HG03558 (cell line): ENCODE results near the gene MPND.
A peak's percentile ranks its signal among the peaks of the same experiment; 100 is the strongest.

Experiments
- ATAC-seq: cut with Tn5 transposase; IDR thresholded peaks from one replicate; pipeline ENCODE4 v1.9.1; 2021; ENCODE audit warnings: moderate number of reproducible peaks; ENCODE audit not compliant: unreplicated experiment; ENCODE audit errors: extremely low read depth

Gene MPND

DNA sequence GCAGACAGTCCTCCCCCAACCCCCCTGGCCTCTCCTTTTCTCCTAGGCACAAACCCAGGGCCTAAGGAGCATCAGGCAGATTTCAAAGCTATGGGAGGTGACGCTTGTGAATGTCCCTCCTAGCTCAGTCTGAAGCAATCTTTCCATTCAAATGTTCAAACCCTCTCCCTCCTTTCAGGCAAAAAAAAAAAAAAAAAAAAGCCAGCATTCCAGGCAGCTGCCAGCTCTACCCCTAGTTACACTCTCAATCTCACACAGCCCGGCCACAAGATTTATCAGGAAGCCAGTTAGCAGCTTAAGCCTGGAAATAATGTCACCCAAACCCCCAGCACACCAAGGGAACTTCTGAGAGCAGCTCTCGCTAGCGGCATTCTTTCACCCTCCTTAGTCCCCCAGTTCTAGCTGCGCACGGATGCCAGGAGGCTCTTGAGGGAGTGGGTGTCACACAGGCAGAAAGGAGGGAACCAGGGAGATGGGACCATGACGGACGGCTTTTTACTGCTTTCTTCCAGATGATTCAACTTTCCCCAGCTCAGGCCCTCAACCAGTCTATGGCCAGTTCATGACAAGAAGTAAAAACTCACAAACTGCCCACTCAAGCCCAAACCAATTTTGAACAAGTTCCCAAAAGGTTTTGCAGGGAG lies 50.7 kb downstream of the MPND start:
- no peak for ATAC-seq

GRCh38 chr19:4396949-4397783 lies 53.8 kb downstream of the MPND start:
- no peak for ATAC-seq

DNA sequence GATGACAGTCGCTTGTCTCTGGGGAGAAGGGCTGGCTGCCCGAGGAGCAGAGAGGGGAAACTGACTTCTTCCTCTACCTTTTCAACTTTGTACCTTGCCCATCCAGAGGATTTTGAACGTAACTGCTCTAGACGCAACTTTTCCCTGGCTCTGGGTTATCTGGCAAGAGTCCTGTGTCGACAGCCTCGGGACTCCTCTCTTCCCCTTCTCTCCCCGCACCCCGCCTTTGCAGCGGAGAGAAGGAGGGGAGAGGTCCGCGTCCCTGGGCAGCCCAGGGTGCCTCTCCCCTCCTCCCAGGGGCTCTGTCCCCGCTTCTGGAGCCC lies 56.4 kb downstream of the MPND start:
- no peak for ATAC-seq

- peak; percentile 37 for ATAC-seq
These were observed 57.0 kb downstream of the MPND start, which contains the start of gene SH3GL1 for GRCh38 chr19:4400135-4400936. Gene SH3GL1 (minus strand): TSS chr19:4400547. CDS start chr19:4400368, 179 bp downstream.

- ATAC-seq, result no peak
These were observed 58.4 kb downstream of the MPND start for GRCh38 chr19:4401769-4402170.

- peak; percentile 64 for ATAC-seq
These were observed 59.0 kb downstream of the MPND start, which contains the start of gene CHAF1A for GRCh38 chr19:4402171-4403004. Gene CHAF1A (plus strand): TSS chr19:4402640. CDS start chr19:4402763, 123 bp downstream.

GRCh38 chr19:4403005-4403761 lies 59.8 kb downstream of the MPND start:
- ATAC-seq, result no peak

- ATAC-seq, result no peak
These were observed 62.6 kb downstream of the MPND start for GRCh38 chr19:4405977-4406376.

DNA sequence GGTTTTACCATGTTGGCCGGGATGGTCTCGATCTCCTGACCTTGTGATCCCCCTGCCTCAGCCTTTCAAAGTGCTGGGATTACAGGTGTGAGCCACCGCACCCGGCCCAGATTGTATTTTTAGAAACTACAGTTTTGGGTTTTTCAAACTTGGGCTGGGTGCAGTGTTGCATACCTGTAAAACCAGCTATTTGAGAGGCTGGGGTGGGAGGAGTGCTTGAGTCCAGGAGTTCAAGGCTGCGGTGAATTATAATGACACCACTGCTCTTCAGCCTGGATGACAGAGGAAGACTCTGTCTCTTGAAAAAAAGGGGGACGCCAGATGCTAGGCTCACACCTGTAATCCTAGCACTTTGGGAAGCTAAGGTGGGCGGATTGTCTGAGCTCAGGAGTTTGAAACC lies 63.3 kb downstream of the MPND start:
- ATAC-seq, result no peak

DNA sequence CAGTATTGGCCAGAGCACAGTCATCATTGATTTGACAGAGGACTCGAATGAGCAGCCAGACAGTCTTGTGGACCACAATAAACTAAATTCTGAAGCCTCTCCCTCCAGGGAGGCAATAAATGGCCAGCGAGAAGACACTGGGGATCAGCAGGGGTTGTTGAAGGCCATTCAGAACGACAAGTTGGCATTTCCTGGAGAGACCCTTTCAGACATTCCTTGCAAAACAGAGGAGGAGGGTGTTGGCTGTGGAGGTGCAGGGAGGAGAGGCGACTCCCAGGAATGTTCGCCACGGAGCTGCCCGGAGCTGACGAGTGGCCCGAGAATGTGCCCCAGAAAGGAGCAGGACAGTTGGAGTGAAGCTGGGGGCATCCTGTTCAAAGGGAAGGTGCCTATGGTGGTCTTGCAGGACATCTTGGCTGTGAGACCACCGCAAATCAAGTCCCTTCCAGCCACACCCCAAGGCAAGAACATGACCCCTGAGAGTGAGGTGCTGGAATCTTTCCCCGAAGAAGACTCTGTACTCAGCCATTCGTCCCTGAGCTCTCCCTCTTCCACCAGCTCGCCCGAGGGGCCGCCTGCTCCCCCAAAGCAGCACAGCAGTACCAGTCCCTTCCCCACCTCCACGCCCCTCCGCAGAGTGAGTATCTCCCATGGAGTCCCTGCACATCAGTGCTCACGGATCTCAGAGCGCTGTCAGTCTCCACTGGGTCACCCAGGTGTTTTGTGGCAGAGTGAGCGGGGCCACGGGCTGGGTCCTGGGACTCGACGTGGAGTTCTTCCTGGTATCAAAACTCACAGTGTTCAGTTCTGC lies 66.0 kb downstream of the MPND start:
- no peak for ATAC-seq
